ENCODE results near the gene GALNT7. TPM values are rescaled to one million over a fixed set of nuclear protein-coding genes. Genes with fewer than 3 reads are reported as not detected.
A peak's percentile ranks its signal among the peaks of the same experiment; 100 is the strongest.
"Not testable (repeated sequence)": the region's sequence is repeated elsewhere in the genome, so short reads cannot be mapped to it uniquely, and the experiment has no call there.

Gene GALNT7
- total and polyA plus RNA-seq, 4 donors, result 6.3 to 29.8 (median 16.2) TPM

- Histone ChIP-seq H3K4me1 (ENCODE audit: control insufficient read depth in 1 of 2, insufficient read depth in 2 of 2, low read length in 2 of 2) (peaks cover 2 to 4% of the 10 kb centered on the region in 2 donors), H3K27ac (ENCODE audit: low read depth in 1 of 2, low read length in 2 of 2) (no peak overlapping the region), H3K36me3 (ENCODE audit: control insufficient read depth in 1 of 2, insufficient read depth in 2 of 2, low read length in 1 of 2) (no peaks in the 10 kb centered on the region), H3K4me3 (ENCODE audit: low read length in 2 of 2) (no peak overlapping the region), H3K9me3 (ENCODE audit: control insufficient read depth, low read length) (no peaks in the 10 kb centered on the region), H3K27me3 (ENCODE audit: control insufficient read depth in 1 of 2, insufficient read depth in 2 of 2, low read length in 1 of 2) (no peaks in the 10 kb centered on the region)
- DNase-seq (no peak), ATAC-seq (ENCODE audit: low FRiP score) (no peak)
- 70 to 71% methylated on average over 1 of the region's 1 CpG for WGBS, 2 donors
- intact Hi-C loops (cut with DNase I), result no loop called here
Observed at GRCh38 chr4:173212379-173212778, 43.8 kb downstream of the GALNT7 start.

DNA sequence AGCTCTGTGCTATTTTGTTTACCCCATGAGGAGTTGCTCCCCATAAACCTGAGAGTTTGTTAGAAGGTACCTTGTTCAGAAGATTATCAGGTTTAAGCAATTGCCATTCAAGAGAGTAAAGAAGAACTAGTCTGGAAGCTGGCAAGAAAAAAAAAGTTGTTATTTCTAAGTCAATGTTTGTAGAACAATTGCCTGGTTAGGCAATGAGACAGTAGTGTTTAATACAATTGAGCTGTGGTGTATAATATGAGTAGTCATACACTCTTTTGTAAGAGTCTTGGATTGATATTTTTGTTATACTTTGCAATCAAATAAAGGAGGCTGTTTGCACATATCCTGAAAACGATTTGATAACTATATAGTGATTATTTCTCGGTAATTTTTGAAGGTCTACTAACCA lies 44.7 kb downstream of the GALNT7 start:
- Histone ChIP-seq H3K36me3 (ENCODE audit: control insufficient read depth in 1 of 2, insufficient read depth in 2 of 2, low read length in 1 of 2) (no peaks in the 10 kb centered on the region), H3K9me3 (ENCODE audit: control insufficient read depth, low read length) (no peaks in the 10 kb centered on the region), H3K4me1 (ENCODE audit: control insufficient read depth in 1 of 2, insufficient read depth in 2 of 2, low read length in 2 of 2) (peaks cover 2 to 4% of the 10 kb centered on the region in 2 donors), H3K27ac (ENCODE audit: low read depth in 1 of 2, low read length in 2 of 2) (no peak overlapping the region), H3K27me3 (ENCODE audit: control insufficient read depth in 1 of 2, insufficient read depth in 2 of 2, low read length in 1 of 2) (no peaks in the 10 kb centered on the region), H3K4me3 (ENCODE audit: low read length in 2 of 2) (no peak overlapping the region)
- DNase-seq (no peak), ATAC-seq (ENCODE audit: low FRiP score) (no peak)
- intact Hi-C loops (cut with DNase I), result no loop called here
- 92 to 97% methylated on average over 2 of the region's 2 CpGs for WGBS, 2 donors

GRCh38 chr4:173214231-173214630 lies 45.6 kb downstream of the GALNT7 start:
- WGBS, 2 donors, result 38 to 39% methylated on average over 1 of the region's 1 CpG
- peaks cover 4% of the 10 kb centered on the region in 2 donors for H3K4me1 ChIP-seq (ENCODE audit: control insufficient read depth in 1 of 2, insufficient read depth in 2 of 2, low read length in 2 of 2)
- intact Hi-C loops (cut with DNase I), result no loop called here
- DNase-seq (no peak), ATAC-seq (ENCODE audit: low FRiP score) (no peak)
- H3K27ac ChIP-seq (ENCODE audit: low read depth in 1 of 2, low read length in 2 of 2), result no peak overlapping the region
- H3K36me3 ChIP-seq (ENCODE audit: control insufficient read depth in 1 of 2, insufficient read depth in 2 of 2, low read length in 1 of 2), result no peaks in the 10 kb centered on the region
- no peaks in the 10 kb centered on the region for H3K9me3 ChIP-seq (ENCODE audit: control insufficient read depth, low read length)
- H3K4me3 ChIP-seq (ENCODE audit: low read length in 2 of 2), result no peak overlapping the region
- H3K27me3 ChIP-seq (ENCODE audit: control insufficient read depth in 1 of 2, insufficient read depth in 2 of 2, low read length in 1 of 2), result no peaks in the 10 kb centered on the region

GRCh38 chr4:173214661-173215060 lies 46.0 kb downstream of the GALNT7 start:
- peaks cover 4% of the 10 kb centered on the region in 2 donors for H3K4me1 ChIP-seq (ENCODE audit: control insufficient read depth in 1 of 2, insufficient read depth in 2 of 2, low read length in 2 of 2)
- H3K27me3 ChIP-seq (ENCODE audit: control insufficient read depth in 1 of 2, insufficient read depth in 2 of 2, low read length in 1 of 2), result no peaks in the 10 kb centered on the region
- H3K4me3 ChIP-seq (ENCODE audit: low read length in 2 of 2), result no peak overlapping the region
- 4 to 6% methylated on average over 2 of the region's 2 CpGs for WGBS, 2 donors
- ATAC-seq (ENCODE audit: low FRiP score) (no peak), DNase-seq (peak in 1 of 2 donors; percentile 56)
- H3K9me3 ChIP-seq (ENCODE audit: control insufficient read depth, low read length), result no peaks in the 10 kb centered on the region
- no peaks in the 10 kb centered on the region for H3K36me3 ChIP-seq (ENCODE audit: control insufficient read depth in 1 of 2, insufficient read depth in 2 of 2, low read length in 1 of 2)
- H3K27ac ChIP-seq (ENCODE audit: low read depth in 1 of 2, low read length in 2 of 2), result no peak overlapping the region
- intact Hi-C loops (cut with DNase I), result no loop called here

DNA sequence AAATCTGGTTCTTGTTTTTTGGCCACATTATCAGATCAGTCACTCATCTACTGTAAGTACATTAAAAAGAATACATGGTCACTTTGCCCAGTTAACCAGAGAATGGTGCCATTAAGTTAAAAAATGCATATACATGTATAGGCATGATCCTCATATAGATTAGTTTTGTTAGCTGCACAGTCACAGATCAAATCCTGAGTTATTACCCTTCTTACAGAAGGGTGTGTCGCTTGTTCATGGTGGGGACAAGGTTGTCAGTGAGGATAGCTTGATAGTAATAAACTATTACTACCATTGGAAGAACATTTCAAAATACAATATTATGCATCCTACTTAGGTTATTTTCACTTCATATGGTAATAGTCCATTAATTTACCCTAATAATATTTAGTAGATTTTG lies 48.5 kb downstream of the GALNT7 start:
- no peak for ATAC-seq (ENCODE audit: low FRiP score)
- Histone ChIP-seq H3K4me1 (ENCODE audit: control insufficient read depth in 1 of 2, insufficient read depth in 2 of 2, low read length in 2 of 2) (peaks cover 4% of the 10 kb centered on the region in 2 donors), H3K27me3 (ENCODE audit: control insufficient read depth in 1 of 2, insufficient read depth in 2 of 2, low read length in 1 of 2) (no peaks in the 10 kb centered on the region), H3K9me3 (ENCODE audit: control insufficient read depth, low read length) (no peaks in the 10 kb centered on the region), H3K36me3 (ENCODE audit: control insufficient read depth in 1 of 2, insufficient read depth in 2 of 2, low read length in 1 of 2) (no peaks in the 10 kb centered on the region), H3K4me3 (ENCODE audit: low read length in 2 of 2) (no peak overlapping the region), H3K27ac (ENCODE audit: low read depth in 1 of 2, low read length in 2 of 2) (no peak overlapping the region)
- intact Hi-C loops (cut with DNase I), result no loop called here
- DNase-seq, result no peak
- WGBS, 2 donors, result 99 to 100% methylated on average over 1 of the region's 1 CpG

DNA sequence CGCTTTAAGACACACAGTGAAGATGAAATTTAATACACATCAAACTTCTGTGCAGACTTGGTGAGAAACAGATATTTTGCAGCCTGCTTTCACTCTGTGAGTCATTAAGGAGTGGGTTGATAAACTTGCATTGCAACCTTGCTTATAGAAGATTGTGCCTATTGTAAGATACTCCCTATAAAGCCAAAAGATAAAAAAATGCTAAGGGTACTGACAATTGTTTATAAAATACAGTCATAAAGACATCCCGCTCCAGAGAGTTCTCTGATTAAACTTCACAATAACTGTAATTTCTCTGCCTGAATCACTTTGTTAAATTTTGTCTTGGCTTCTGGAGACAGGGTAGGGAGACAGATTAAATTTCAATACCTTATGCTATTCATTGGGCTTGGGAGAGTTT lies 49.1 kb downstream of the GALNT7 start:
- no peaks in the 10 kb centered on the region for H3K27me3 ChIP-seq (ENCODE audit: control insufficient read depth in 1 of 2, insufficient read depth in 2 of 2, low read length in 1 of 2)
- no peak overlapping the region for H3K27ac ChIP-seq (ENCODE audit: low read depth in 1 of 2, low read length in 2 of 2)
- H3K36me3 ChIP-seq (ENCODE audit: control insufficient read depth in 1 of 2, insufficient read depth in 2 of 2, low read length in 1 of 2), result no peaks in the 10 kb centered on the region
- DNase-seq (no peak), ATAC-seq (ENCODE audit: low FRiP score) (no peak)
- H3K9me3 ChIP-seq (ENCODE audit: control insufficient read depth, low read length), result no peaks in the 10 kb centered on the region
- H3K4me3 ChIP-seq (ENCODE audit: low read length in 2 of 2), result no peak overlapping the region
- H3K4me1 ChIP-seq (ENCODE audit: control insufficient read depth in 1 of 2, insufficient read depth in 2 of 2, low read length in 2 of 2), result peaks cover 4% of the 10 kb centered on the region in 2 donors
- intact Hi-C loops (cut with DNase I), result no loop called here
- WGBS, 2 donors, result 85 to 86% methylated on average over 2 of the region's 2 CpGs

GRCh38 chr4:173218411-173219125 lies 50.0 kb downstream of the GALNT7 start:
- Histone ChIP-seq H3K4me3 (ENCODE audit: low read length in 2 of 2) (no peak overlapping the region), H3K27ac (ENCODE audit: low read depth in 1 of 2, low read length in 2 of 2) (no peak overlapping the region), H3K4me1 (ENCODE audit: control insufficient read depth in 1 of 2, insufficient read depth in 2 of 2, low read length in 2 of 2) (peaks cover 4% of the 10 kb centered on the region in 2 donors), H3K9me3 (ENCODE audit: control insufficient read depth, low read length) (no peaks in the 10 kb centered on the region), H3K36me3 (ENCODE audit: control insufficient read depth in 1 of 2, insufficient read depth in 2 of 2, low read length in 1 of 2) (no peaks in the 10 kb centered on the region), H3K27me3 (ENCODE audit: control insufficient read depth in 1 of 2, insufficient read depth in 2 of 2, low read length in 1 of 2) (no peaks in the 10 kb centered on the region)
- no peak for ATAC-seq (ENCODE audit: low FRiP score)
- intact Hi-C loops (cut with DNase I), result no loop called here
- no peak for DNase-seq

- H3K9me3 ChIP-seq (ENCODE audit: control insufficient read depth, low read length); intact Hi-C loops (cut with DNase I); H3K27ac ChIP-seq (ENCODE audit: low read depth in 1 of 2, low read length in 2 of 2); H3K36me3 ChIP-seq (ENCODE audit: control insufficient read depth in 1 of 2, insufficient read depth in 2 of 2, low read length in 1 of 2); H3K27me3 ChIP-seq (ENCODE audit: control insufficient read depth in 1 of 2, insufficient read depth in 2 of 2, low read length in 1 of 2); H3K4me3 ChIP-seq (ENCODE audit: low read length in 2 of 2); H3K4me1 ChIP-seq (ENCODE audit: control insufficient read depth in 1 of 2, insufficient read depth in 2 of 2, low read length in 2 of 2); DNase-seq; ATAC-seq (ENCODE audit: low FRiP score): not testable (repeated sequence)
- 82 to 89% methylated on average over 4 of the region's 4 CpGs for WGBS, 2 donors
Observed at GRCh38 chr4:173219126-173219437, 50.5 kb downstream of the GALNT7 start.

GRCh38 chr4:173223743-173224142 lies 55.1 kb downstream of the GALNT7 start:
- Histone ChIP-seq H3K36me3 (ENCODE audit: control insufficient read depth in 1 of 2, insufficient read depth in 2 of 2, low read length in 1 of 2) (no peaks in the 10 kb centered on the region), H3K27me3 (ENCODE audit: control insufficient read depth in 1 of 2, insufficient read depth in 2 of 2, low read length in 1 of 2) (no peaks in the 10 kb centered on the region), H3K27ac (ENCODE audit: low read depth in 1 of 2, low read length in 2 of 2) (no peak overlapping the region), H3K9me3 (ENCODE audit: control insufficient read depth, low read length) (no peaks in the 10 kb centered on the region), H3K4me1 (ENCODE audit: control insufficient read depth in 1 of 2, insufficient read depth in 2 of 2, low read length in 2 of 2) (peaks cover 0 to 2% of the 10 kb centered on the region in 2 donors), H3K4me3 (ENCODE audit: low read length in 2 of 2) (no peak overlapping the region)
- intact Hi-C loops (cut with DNase I), result no loop called here
- WGBS, 2 donors, result 93 to 94% methylated on average over 3 of the region's 3 CpGs
- ATAC-seq (ENCODE audit: low FRiP score) (no peak), DNase-seq (no peak)
